ENCODE results near the gene CREBRF. TPM values are rescaled to one million over a fixed set of nuclear protein-coding genes. Genes with fewer than 3 reads are reported as not detected.

The CREBRF gene
- polyA plus RNA-seq, 1 experiment, result 11.2 TPM

GRCh38 chr5:173178369-173178910 lies 122.3 kb downstream of the CREBRF start:
- no peak for DNase-seq (ENCODE audit: low read depth)
- Histone ChIP-seq H3K27me3 (ENCODE audit: control insufficient read depth, insufficient read depth, low read length) (peaks cover 2% of the 10 kb centered on the region), H3K4me3 (ENCODE audit: low read depth, low read length) (no peak overlapping the region), H3K36me3 (ENCODE audit: control insufficient read depth, insufficient read depth, low read length) (no peaks in the 10 kb centered on the region)
- TF ChIP-seq CTCF (IDR thresholded peaks at IDR 0.05; ENCODE audit: insufficient read depth, low read depth, low read length), result no peak
- ChIA-PET POLR2A (no interaction called here), CTCF (no interaction called here)

GRCh38 chr5:173180331-173180730 lies 124.2 kb downstream of the CREBRF start:
- no peaks in the 10 kb centered on the region for H3K36me3 ChIP-seq (ENCODE audit: control insufficient read depth, insufficient read depth, low read length)
- no peak for DNase-seq (ENCODE audit: low read depth)
- ChIA-PET POLR2A (no interaction called here), CTCF (interaction anchor here (0.6 kb wide), 1 partner anchor 476 kb away, joined by 3 read pairs; no protein-coding TSS in a partner anchor)
- H3K4me3 ChIP-seq (ENCODE audit: low read depth, low read length), result no peak overlapping the region
- TF ChIP-seq CTCF (IDR thresholded peaks at IDR 0.05; ENCODE audit: insufficient read depth, low read depth, low read length), result no peak
- peaks cover 2% of the 10 kb centered on the region for H3K27me3 ChIP-seq (ENCODE audit: control insufficient read depth, insufficient read depth, low read length)

- ChIA-PET CTCF (interaction anchor here (1.3 to 1.9 kb wide), 3 partner anchors 10 to 20 kb away, joined by 3 to 4 read pairs (median 4); no protein-coding TSS in a partner anchor), POLR2A (no interaction called here)
- H3K36me3 ChIP-seq (ENCODE audit: control insufficient read depth, insufficient read depth, low read length), result no peaks in the 10 kb centered on the region
- H3K27me3 ChIP-seq (ENCODE audit: control insufficient read depth, insufficient read depth, low read length), result peaks cover 1% of the 10 kb centered on the region
- TF ChIP-seq CTCF (IDR thresholded peaks at IDR 0.05; ENCODE audit: insufficient read depth, low read depth, low read length), result no peak
- DNase-seq (ENCODE audit: low read depth), result no peak
- H3K4me3 ChIP-seq (ENCODE audit: low read depth, low read length), result no peak overlapping the region
Measured at GRCh38 chr5:173187054-173187743, 131.0 kb downstream of the CREBRF start.

- no peak for TF ChIP-seq CTCF (IDR thresholded peaks at IDR 0.05; ENCODE audit: insufficient read depth, low read depth, low read length)
- Histone ChIP-seq H3K27me3 (ENCODE audit: control insufficient read depth, insufficient read depth, low read length) (peaks cover 1% of the 10 kb centered on the region), H3K36me3 (ENCODE audit: control insufficient read depth, insufficient read depth, low read length) (no peaks in the 10 kb centered on the region), H3K4me3 (ENCODE audit: low read depth, low read length) (no peak overlapping the region)
- no peak for DNase-seq (ENCODE audit: low read depth)
- ChIA-PET CTCF (interaction anchor here (0.7 kb wide), 1 partner anchor 44 kb away, joined by 3 read pairs; no protein-coding TSS in a partner anchor), POLR2A (no interaction called here)
Measured at GRCh38 chr5:173188280-173188679, 132.1 kb downstream of the CREBRF start.

Small RNAs within 50 kb of the gene (small RNA-seq; reads per million reads assigned to genes)
- not detected for gene RF00019 (ENCODE audit: insufficient read length, low read depth, low replicate concordance)
- gene SNORA74B (ENCODE audit: insufficient read length, low read depth, low replicate concordance), result 16.2 reads per million, percentile 81 among the genes with 10 or more reads in this experiment

Other genes with a start within 250 kb of the CREBRF start
- 173 and 216 TPM in 2 replicates for gene ERGIC1, start 222.1 kb upstream of the CREBRF start, polyA plus RNA-seq (2011; rRNA removed)
- gene RPL26L1, start 96.9 kb upstream of the CREBRF start, polyA plus RNA-seq (2011; rRNA removed), result 102 and 113 TPM in 2 replicates
- 491 and 500 TPM in 2 replicates for gene ATP6V0E1, start 72.6 kb upstream of the CREBRF start, polyA plus RNA-seq (2011; rRNA removed)
- gene BNIP1, start 88.2 kb downstream of the CREBRF start, polyA plus RNA-seq (2011; rRNA removed), result 16.8 and 17.7 TPM in 2 replicates
- gene NKX2-5, start 178.9 kb downstream of the CREBRF start, polyA plus RNA-seq (2011; rRNA removed), result not detected in 2 replicates

Measured in BJ (cell line).